HuH-7 (cell line): Measurements from ENCODE around the gene TNRC18.
"Not testable (repeated sequence)": the region's sequence is repeated elsewhere in the genome, so short reads cannot be mapped to it uniquely, and the experiment has no call there.

Source experiments
- DNase-seq: peaks from one replicate; pipeline ENCODE4 v3.0.0; 2011; ENCODE audit warnings: low spot score

TNRC18 gene

GRCh38 chr7:5349437-5350173 lies 74.0 kb downstream of the TNRC18 start:
- DNase-seq = no peak

GRCh38 chr7:5349005-5349380 lies 74.6 kb downstream of the TNRC18 start:
- DNase-seq = no peak

GRCh38 chr7:5348134-5349004 lies 75.3 kb downstream of the TNRC18 start:
- DNase-seq = no peak

- no peak for DNase-seq
Measured at GRCh38 chr7:5345671-5346070, 78.0 kb downstream of the TNRC18 start.

GRCh38 chr7:5345171-5345570 lies 78.5 kb downstream of the TNRC18 start:
- DNase-seq = no peak

GRCh38 chr7:5344342-5344741 lies 79.3 kb downstream of the TNRC18 start:
- DNase-seq = no peak

- DNase-seq = no peak
Measured at GRCh38 chr7:5343884-5344283, 79.8 kb downstream of the TNRC18 start.

GRCh38 chr7:5342631-5343030 lies 81.0 kb downstream of the TNRC18 start:
- no peak for DNase-seq

- DNase-seq = no peak
Measured at GRCh38 chr7:5339955-5340354, 83.7 kb downstream of the TNRC18 start.

GRCh38 chr7:5337047-5337446 lies 86.6 kb downstream of the TNRC18 start:
- no peak for DNase-seq

- DNase-seq = no peak
Measured at GRCh38 chr7:5334671-5335070, 89.0 kb downstream of the TNRC18 start.

GRCh38 chr7:5333121-5334045 lies 90.3 kb downstream of the TNRC18 start:
- no peak for DNase-seq

- DNase-seq = no peak
Measured at GRCh38 chr7:5332579-5332978, 91.1 kb downstream of the TNRC18 start.

- no peak for DNase-seq
Measured at GRCh38 chr7:5330288-5330687, 93.3 kb downstream of the TNRC18 start.

GRCh38 chr7:5324961-5325360 lies 98.7 kb downstream of the TNRC18 start:
- no peak for DNase-seq

GRCh38 chr7:5323800-5324781 lies 99.5 kb downstream of the TNRC18 start:
- not testable (repeated sequence) for DNase-seq

GRCh38 chr7:5322621-5323410 lies 100.8 kb downstream of the TNRC18 start:
- DNase-seq = no peak

GRCh38 chr7:5320802-5321396 lies 102.7 kb downstream of the TNRC18 start:
- no peak for DNase-seq

- DNase-seq = no peak
Measured at GRCh38 chr7:5320391-5320790, 103.2 kb downstream of the TNRC18 start.

- not testable (repeated sequence) for DNase-seq
Measured at GRCh38 chr7:5318613-5319012, 105.0 kb downstream of the TNRC18 start.
